Hair follicular keratinocyte (primary cell): ENCODE data around the gene TIMM50. TPM values are rescaled to one million over a fixed set of nuclear protein-coding genes. Genes with fewer than 3 reads are reported as not detected.

Experiments
- total RNA-seq: library from RNA; depleted of rRNA; stranded (reverse); fragments of >200 nt; gene quantifications from 2 replicates; pipeline ENCODE4 v1.2.3, GENCODE V29; 2015

The TIMM50 gene
- 86.0 and 123 TPM in 2 replicates for total RNA-seq

DNA sequence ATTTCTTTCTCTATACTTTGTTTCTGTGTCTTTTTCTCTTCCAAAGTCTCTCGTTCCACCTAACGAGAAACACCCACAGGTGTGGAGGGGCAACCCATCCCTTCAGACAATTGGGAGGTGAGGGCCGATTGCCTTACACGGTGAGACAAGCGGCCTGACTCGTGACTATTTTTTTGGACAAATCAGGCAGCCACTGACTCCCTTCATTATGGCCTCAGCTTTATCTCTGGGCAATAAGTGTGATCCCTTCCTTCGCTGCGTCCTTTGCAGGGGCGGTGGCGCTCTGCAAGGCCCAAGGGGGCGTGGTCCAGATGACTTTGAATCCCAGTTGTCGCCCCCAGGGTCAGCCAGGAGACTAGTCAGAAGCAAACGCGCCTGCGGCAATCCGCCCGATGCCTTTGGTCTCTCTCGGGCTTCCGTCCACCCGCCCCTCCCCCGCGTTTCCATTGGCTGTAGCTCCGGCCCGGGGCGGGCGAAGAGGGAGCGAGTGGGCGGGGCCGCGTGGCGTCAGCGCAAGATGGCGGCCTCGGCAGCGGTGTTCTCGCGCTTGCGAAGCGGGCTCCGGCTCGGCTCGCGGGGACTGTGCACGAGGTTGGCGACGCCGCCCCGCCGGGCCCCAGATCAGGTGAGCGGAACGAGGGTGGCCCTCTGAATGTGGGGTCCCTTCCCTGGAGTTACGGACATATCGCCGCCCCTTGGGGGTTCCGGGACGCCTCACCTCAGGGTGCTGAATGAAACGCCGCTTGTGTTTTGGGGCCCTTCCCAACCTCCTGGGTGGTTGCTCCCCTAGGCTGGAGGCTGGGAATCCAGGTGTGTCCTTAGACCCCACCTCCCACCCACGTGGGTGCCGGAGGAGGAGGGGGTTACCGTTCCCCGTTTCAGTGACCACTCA, at the start of gene TIMM50:
TIMM50 (plus strand) TSS at position 502 of the 892 bp plus-strand sequence; CDS start at position 518, 16 bp downstream.

DNA sequence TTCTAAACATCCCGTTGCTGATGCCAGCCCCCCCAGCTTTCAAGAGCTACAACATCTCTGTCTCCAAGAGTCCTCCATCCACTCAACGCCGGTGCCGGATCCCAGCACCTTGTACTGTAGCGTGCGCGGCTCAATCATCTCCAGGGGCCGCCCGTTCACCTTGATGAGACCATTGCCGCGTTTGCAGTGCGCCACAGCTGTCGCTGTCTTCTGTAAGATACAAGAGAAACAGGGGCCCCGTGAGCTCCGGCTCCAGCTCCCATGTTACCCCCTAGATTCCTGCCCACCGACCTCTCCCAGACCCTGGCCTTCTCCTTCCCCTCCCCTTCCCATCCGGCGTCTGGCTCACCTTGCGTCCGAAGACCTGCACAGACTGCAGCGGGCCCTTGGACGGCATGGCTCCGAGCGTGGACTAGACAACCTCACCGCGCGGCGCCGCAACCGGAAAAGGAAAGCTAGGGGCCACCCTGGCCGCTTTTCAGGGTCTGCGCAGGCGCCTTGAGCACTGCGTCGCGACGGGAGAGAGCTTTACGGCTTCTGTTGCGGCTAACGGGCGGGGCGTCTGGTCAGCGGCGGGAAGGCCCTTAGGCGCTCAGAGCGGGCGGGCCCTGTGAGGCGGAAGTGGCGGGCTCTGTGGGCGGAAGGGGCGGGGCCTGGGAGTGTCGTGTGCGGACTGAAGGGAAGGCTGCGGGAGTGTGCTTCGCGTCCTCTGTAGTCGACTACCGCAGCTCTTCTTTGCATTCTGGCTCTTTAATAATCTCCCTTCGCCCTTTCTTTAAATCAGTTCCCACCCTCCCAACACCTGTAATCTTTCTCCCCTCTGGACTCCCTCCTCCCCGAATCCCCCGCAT, 44.9 kb upstream of the TIMM50 start, which contains the start of gene RPS16:
RPS16 (minus strand) TSS at position 451 of the 851 bp plus-strand sequence; CDS start at position 397, 54 bp downstream.

GRCh38 chr19:39445196-39446111, 35.2 kb upstream of the TIMM50 start, which contains the start of gene SUPT5H:
TSS of gene SUPT5H (plus strand) at chr19:39445582. CDS start at chr19:39445891, 309 bp downstream.

DNA sequence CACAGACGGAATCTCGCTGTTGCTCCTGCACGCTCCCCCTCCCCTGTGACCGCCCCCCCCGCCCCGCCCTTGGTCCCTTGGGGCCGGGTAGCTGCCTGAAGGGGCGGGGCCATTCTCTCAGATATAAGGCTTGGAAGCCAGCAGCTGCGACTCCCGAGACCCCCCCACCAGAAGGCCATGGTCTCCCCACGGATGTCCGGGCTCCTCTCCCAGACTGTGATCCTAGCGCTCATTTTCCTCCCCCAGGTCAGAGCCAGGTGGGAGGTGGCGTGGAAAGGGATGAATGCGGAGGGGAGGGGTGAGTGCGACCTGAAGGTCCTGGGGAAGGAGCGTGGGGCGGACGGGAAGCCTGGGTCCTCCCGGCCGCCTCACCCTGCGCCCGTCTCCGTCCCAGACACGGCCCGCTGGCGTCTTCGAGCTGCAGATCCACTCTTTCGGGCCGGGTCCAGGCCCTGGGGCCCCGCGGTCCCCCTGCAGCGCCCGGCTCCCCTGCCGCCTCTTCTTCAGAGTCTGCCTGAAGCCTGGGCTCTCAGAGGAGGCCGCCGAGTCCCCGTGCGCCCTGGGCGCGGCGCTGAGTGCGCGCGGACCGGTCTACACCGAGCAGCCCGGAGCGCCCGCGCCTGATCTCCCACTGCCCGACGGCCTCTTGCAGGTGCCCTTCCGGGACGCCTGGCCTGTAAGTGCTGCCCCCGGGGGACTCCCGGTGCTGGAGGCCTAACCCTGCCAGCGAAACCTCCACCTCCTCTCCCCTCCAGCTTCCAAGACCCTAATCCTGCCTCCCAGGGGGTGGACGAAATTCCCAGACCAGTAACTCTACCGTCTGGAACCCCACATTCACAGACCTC, 18.4 kb downstream of the TIMM50 start, which contains the start of gene DLL3:
DLL3 (plus strand) TSS at position 150 of the 845 bp plus-strand sequence; CDS start at position 178, 28 bp downstream.

DNA sequence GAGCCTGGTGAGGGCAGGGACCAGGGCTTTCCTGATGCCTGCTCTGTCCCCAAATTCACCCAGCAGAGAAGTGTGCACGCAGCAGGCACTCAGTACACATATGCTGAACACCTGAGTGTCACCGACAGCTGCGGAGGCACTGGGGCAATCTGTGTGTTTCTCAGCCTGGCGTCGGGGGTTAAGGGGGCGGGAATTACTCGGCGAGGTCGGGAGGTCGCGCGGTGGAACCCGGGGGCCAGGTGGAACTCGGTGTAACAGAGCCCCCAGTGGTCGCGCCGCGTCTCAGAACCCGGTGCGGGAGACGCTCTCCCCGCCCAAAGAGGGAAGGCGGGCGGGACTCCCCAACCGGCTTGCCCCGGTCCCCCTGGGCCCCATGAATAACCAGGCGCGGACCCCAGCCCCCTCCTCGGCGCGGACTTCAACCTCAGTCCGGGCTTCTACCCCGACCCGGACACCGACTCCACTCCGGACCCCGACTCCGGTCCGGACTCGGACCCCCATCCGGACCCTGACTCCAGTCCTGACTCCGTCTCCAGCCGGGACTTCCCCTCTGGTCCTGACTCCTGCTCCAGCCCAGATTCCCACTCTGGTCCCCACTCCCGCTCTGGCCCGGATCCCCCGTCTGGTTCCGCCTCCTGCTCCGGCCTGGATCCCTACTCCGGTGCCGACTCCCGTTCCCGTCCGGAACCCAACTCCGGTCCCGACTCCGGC, 34.4 kb downstream of the TIMM50 start, which contains the start of gene SELENOV:
SELENOV (plus strand) TSS at position 300 of the 711 bp plus-strand sequence; CDS start at position 374, 74 bp downstream.

GRCh38 chr19:39532233-39533002, 51.8 kb downstream of the TIMM50 start, which contains the start of gene EID2B:
TSS of gene EID2B (minus strand) at chr19:39532852. CDS start at chr19:39532802, 50 bp downstream.

GRCh38 chr19:39539518-39540332, 59.1 kb downstream of the TIMM50 start, which contains the start of gene EID2:
TSS of gene EID2 (minus strand) at chr19:39540161. CDS start at chr19:39540079, 82 bp downstream.

Other genes with a start within 250 kb of the TIMM50 start
- not detected in 2 replicates for gene IFNL3, start 235.8 kb upstream of the TIMM50 start, total RNA-seq
- gene IFNL4, start 232.0 kb upstream of the TIMM50 start, total RNA-seq: not detected in 2 replicates
- gene IFNL2, start 212.4 kb upstream of the TIMM50 start, total RNA-seq: not detected in 2 replicates
- not detected in 2 replicates for gene IFNL1, start 184.4 kb upstream of the TIMM50 start, total RNA-seq
- 0.11 TPM in 1 of 2 replicates, not detected in the other for gene LRFN1, start 160.0 kb upstream of the TIMM50 start, total RNA-seq
- gene GMFG, start 144.8 kb upstream of the TIMM50 start, total RNA-seq: not detected in 2 replicates
- gene SAMD4B, start 138.4 kb upstream of the TIMM50 start, total RNA-seq: 47.5 and 53.5 TPM in 2 replicates
- gene PAF1, start 89.7 kb upstream of the TIMM50 start, total RNA-seq: 25.3 and 41.4 TPM in 2 replicates
- 30.9 and 33.6 TPM in 2 replicates for gene MED29, start 89.5 kb upstream of the TIMM50 start, total RNA-seq
- gene ZFP36, start 74.0 kb upstream of the TIMM50 start, total RNA-seq: 37.7 and 60.0 TPM in 2 replicates
- 4.1 and 10.5 TPM in 2 replicates for gene PLEKHG2, start 68.2 kb upstream of the TIMM50 start, total RNA-seq
- 1,797 and 2,309 TPM in 2 replicates for gene RPS16, start 44.9 kb upstream of the TIMM50 start, total RNA-seq
- 44.0 and 55.0 TPM in 2 replicates for gene SUPT5H, start 35.3 kb upstream of the TIMM50 start, total RNA-seq
- gene DLL3, start 18.1 kb downstream of the TIMM50 start, total RNA-seq: 2.0 and 2.6 TPM in 2 replicates
- not detected in 2 replicates for gene SELENOV, start 34.3 kb downstream of the TIMM50 start, total RNA-seq
- gene EID2B, start 52.0 kb downstream of the TIMM50 start, total RNA-seq: 1.8 and 2.1 TPM in 2 replicates
- gene EID2, start 59.3 kb downstream of the TIMM50 start, total RNA-seq: 8.8 and 19.9 TPM in 2 replicates
- gene LGALS13, start 121.7 kb downstream of the TIMM50 start, total RNA-seq: not detected in 2 replicates
- gene LGALS16, start 175.1 kb downstream of the TIMM50 start, total RNA-seq: not detected in 2 replicates
- not detected in 2 replicates for gene LGALS14, start 223.6 kb downstream of the TIMM50 start, total RNA-seq